ENCODE results near the gene C1R.

- no peak for TF ChIP-seq POLR2A (IDR thresholded peaks at IDR 0.05; ENCODE audit: control extremely low read depth in 1 of 2, low read depth in 2 of 2, low read length in 2 of 2)
- TF ChIP-seq POLR2AphosphoS5 (IDR thresholded peaks at IDR 0.05; ENCODE audit: low read depth, low read length): no peak
- TF ChIP-seq TAF7 (optimal IDR thresholded peaks at IDR 0.05; ENCODE audit: borderline replicate concordance, low read depth, low read length): no peak
- no peak for TF ChIP-seq GABPA (IDR thresholded peaks at IDR 0.05; ENCODE audit: borderline replicate concordance, insufficient read depth, low read length)
- no peak for TF ChIP-seq CBX8 (IDR thresholded peaks at IDR 0.05; ENCODE audit: borderline replicate concordance, low read depth, low read length)
- TF ChIP-seq TCF12 (IDR thresholded peaks at IDR 0.05; ENCODE audit: low read depth, low read length): no peak
- TF ChIP-seq EP300 (IDR thresholded peaks at IDR 0.05; ENCODE audit: borderline replicate concordance in 1 of 2, low read depth in 2 of 2, low read length in 2 of 2): no peak
- TF ChIP-seq CTCF (IDR thresholded peaks at IDR 0.05; ENCODE audit: control extremely low read depth in 1 of 3, insufficient read depth in 1 of 3, low read depth in 1 of 3, low read length in 3 of 3): no peak
- TF ChIP-seq EZH2 (IDR thresholded peaks at IDR 0.05; ENCODE audit: low read depth, low read length, severe bottlenecking): no peak
- no peak for TF ChIP-seq TAF1 (IDR thresholded peaks at IDR 0.05; ENCODE audit: low read depth, low read length)
Observed at GRCh38 chr12:7122811-7123769, 30.8 kb upstream of the C1R start.
